AG10803 (cell line): Measurements from ENCODE around the gene RAB33B.

Source experiments
- DNase-seq: peaks from one replicate; pipeline ENCODE4 v3.0.0; 2010; ENCODE audit warnings: low read depth
- H3K4me3 ChIP-seq: 2 replicates; pipeline ENCODE4 v1.5.1; 2011; ENCODE audit warnings: mild to moderate bottlenecking, low read length, control low read depth
- CTCF ChIP-seq: conservative IDR thresholded peaks from 2 replicates; pipeline ENCODE4 v1.5.1; 2011; ENCODE audit warnings: mild to moderate bottlenecking, low read length, control low read depth, inconsistent platforms

RAB33B gene

GRCh38 chr4:139481465-139481864 is 27.5 kb downstream of the RAB33B start:
- no peak overlapping the region for H3K4me3 ChIP-seq
- no peak for DNase-seq
- TF ChIP-seq CTCF, result no peak

GRCh38 chr4:139483000-139483399 is 29.1 kb downstream of the RAB33B start:
- DNase-seq, result no peak
- no peak overlapping the region for H3K4me3 ChIP-seq
- no peak for TF ChIP-seq CTCF

GRCh38 chr4:139484783-139485311 is 30.9 kb downstream of the RAB33B start:
- TF ChIP-seq CTCF, result no peak
- DNase-seq, result no peak
- no peak overlapping the region for H3K4me3 ChIP-seq

- DNase-seq, result no peak
- H3K4me3 ChIP-seq, result no peak overlapping the region
- TF ChIP-seq CTCF, result no peak
Observed at GRCh38 chr4:139488442-139488841, 34.5 kb downstream of the RAB33B start.

GRCh38 chr4:139489638-139490037 is 35.7 kb downstream of the RAB33B start:
- TF ChIP-seq CTCF, result no peak
- DNase-seq, result no peak
- H3K4me3 ChIP-seq, result no peak overlapping the region

- no peak for TF ChIP-seq CTCF
- no peak overlapping the region for H3K4me3 ChIP-seq
- DNase-seq, result no peak
Observed at GRCh38 chr4:139492429-139492828, 38.5 kb downstream of the RAB33B start.

GRCh38 chr4:139493176-139493575 is 39.3 kb downstream of the RAB33B start:
- H3K4me3 ChIP-seq, result no peak overlapping the region
- DNase-seq, result no peak
- TF ChIP-seq CTCF, result no peak
